GM23338 (cell line): ENCODE results near the gene MAS1L. TPM values are rescaled to one million over a fixed set of nuclear protein-coding genes. Genes with fewer than 3 reads are reported as not detected.

Experiments
- ATAC-seq: fragments of 200-7000 bp; cut with Tn5 transposase; 3 replicates; pipeline ENCODE4 v1.9.1; 2020
- DNase-seq: peaks from one replicate; pipeline ENCODE4 v3.0.0-alpha.2; 2015; ENCODE audit warnings: low spot score
- H2AFZ ChIP-seq: fragments of 200-600 bp; sonication (generic); 2 replicates; pipeline ENCODE4 v1.8.0; 2016; ENCODE audit warnings: antibody characterized with exemption, mild to moderate bottlenecking, moderate library complexity
- H3F3A ChIP-seq: fragments of 200-600 bp; sonication (generic); replicated peaks from 2 replicates; pipeline ENCODE4 v1.8.0; 2017; ENCODE audit warnings: antibody characterized with exemption, mixed run types, low read depth
- H3K27ac ChIP-seq: fragments of 200-600 bp; sonication (generic); 2 replicates; pipeline ENCODE4 v1.6.1; 2016; ENCODE audit warnings: low read depth
- H3K27me3 ChIP-seq: fragments of 200-600 bp; sonication (generic); 2 replicates; pipeline ENCODE4 v1.8.0; 2016; ENCODE audit warnings: mild to moderate bottlenecking, mixed run types, moderate library complexity; ENCODE audit not compliant: insufficient read depth
- H3K36me3 ChIP-seq: fragments of 200-600 bp; sonication (generic); 2 replicates; pipeline ENCODE4 v1.8.0; 2016; ENCODE audit warnings: mild to moderate bottlenecking; ENCODE audit not compliant: insufficient read depth
- H3K4me1 ChIP-seq: fragments of 200-600 bp; sonication (generic); 2 replicates; pipeline ENCODE4 v1.8.0; 2016; ENCODE audit warnings: mild to moderate bottlenecking, moderate library complexity; ENCODE audit not compliant: insufficient read depth
- H3K4me2 ChIP-seq: fragments of 200-600 bp; sonication (generic); 2 replicates; pipeline ENCODE4 v1.7.1; 2017; ENCODE audit warnings: mixed run types
- H3K4me3 ChIP-seq: fragments of 200-600 bp; sonication (generic); 2 replicates; pipeline ENCODE4 v1.6.1; 2016; ENCODE audit warnings: mixed run types
- H3K79me2 ChIP-seq: fragments of 200-600 bp; sonication (generic); replicated peaks from 2 replicates; pipeline ENCODE4 v1.8.0; 2017; ENCODE audit warnings: mild to moderate bottlenecking; ENCODE audit not compliant: insufficient read depth
- H3K9me2 ChIP-seq: fragments of 200-600 bp; sonication (generic); 2 replicates; pipeline ENCODE4 v1.8.0; 2017; ENCODE audit not compliant: insufficient read depth
- H4K20me1 ChIP-seq: fragments of 200-600 bp; sonication (generic); replicated peaks from 2 replicates; pipeline ENCODE4 v1.8.0; 2017; ENCODE audit warnings: mild to moderate bottlenecking; ENCODE audit not compliant: insufficient read depth
- H3K27ac Mint-ChIP-seq: 2 replicates; pipeline ENCODE4 v1.8.0; 2020; ENCODE audit warnings: inconsistent platforms, mild to moderate bottlenecking, moderate library complexity, mixed read lengths
- H3K27me3 Mint-ChIP-seq: 3 replicates; pipeline ENCODE4 v1.8.0; 2022; ENCODE audit warnings: low read depth, mild to moderate bottlenecking, moderate library complexity, mixed read lengths, inconsistent platforms; ENCODE audit not compliant: insufficient read depth, poor library complexity
- H3K36me3 Mint-ChIP-seq: 3 replicates; pipeline ENCODE4 v1.8.0; 2021; ENCODE audit warnings: low read depth, mild to moderate bottlenecking, inconsistent platforms, moderate library complexity, mixed read lengths
- H3K4me1 Mint-ChIP-seq: 3 replicates; pipeline ENCODE4 v1.8.0; 2020; ENCODE audit warnings: mild to moderate bottlenecking, inconsistent platforms, mixed read lengths
- H3K4me3 Mint-ChIP-seq: 3 replicates; pipeline ENCODE4 v1.8.0; 2021; ENCODE audit warnings: moderate library complexity, mild to moderate bottlenecking, inconsistent platforms, mixed read lengths
- H3K9me3 Mint-ChIP-seq: 3 replicates; pipeline ENCODE4 v1.8.0; 2020; ENCODE audit warnings: moderate library complexity, mild to moderate bottlenecking, inconsistent platforms, mixed read lengths
- CREB1 ChIP-seq: fragments of 250-450 bp; sonication (Bioruptor Pico); IDR thresholded peaks from 2 replicates; pipeline ENCODE4 v1.5.0; 2020; ENCODE audit warnings: low read depth, mild to moderate bottlenecking, moderate library complexity
- EZH2phosphoT487 ChIP-seq: fragments of 200-600 bp; sonication (generic); IDR thresholded peaks from one replicate; pipeline ENCODE4 v1.8.1; 2018; ENCODE audit warnings: antibody characterized with exemption; ENCODE audit not compliant: unreplicated experiment
- JUNB ChIP-seq: IDR thresholded peaks from one replicate; pipeline ENCODE4 v1.6.1; 2016; ENCODE audit warnings: antibody characterized with exemption; ENCODE audit not compliant: unreplicated experiment
- NANOG ChIP-seq: IDR thresholded peaks from 2 replicates; pipeline ENCODE4 v1.6.1; 2016; ENCODE audit warnings: antibody characterized with exemption, borderline replicate concordance
- ZNF114 ChIP-seq: fragments of 250-450 bp; sonication (Bioruptor Pico); IDR thresholded peaks from 2 replicates; pipeline ENCODE4 v1.5.0; 2020; ENCODE audit warnings: mild to moderate bottlenecking, moderate library complexity
- ZNF331 ChIP-seq: fragments of 250-450 bp; sonication (Bioruptor Pico); IDR thresholded peaks from 2 replicates; pipeline ENCODE4 v1.5.0; 2020; ENCODE audit warnings: low read depth, mild to moderate bottlenecking, moderate library complexity
- polyA plus RNA-seq: library from polyadenylated mRNA; unstranded; fragments of >200 nt; fragmentation: Nextera tagmentation; extraction: Ambion mirVana; gene quantifications from 2 replicates; pipeline ENCODE4 v1.2.1, GENCODE V29; 2016
- total RNA-seq: library from RNA; depleted of rRNA; stranded (reverse); fragments of >200 nt; shearing (Covaris generic); gene quantifications from 2 replicates; pipeline ENCODE4 v1.2.3, GENCODE V29; 2014
- TF ChIP-seq, protein P1 (sequence below): fragments of 250-450 bp; sonication (Bioruptor Pico); IDR thresholded peaks from 2 replicates; pipeline ENCODE4 v1.5.0; 2020; ENCODE audit warnings: mild to moderate bottlenecking, moderate library complexity
- TF ChIP-seq, protein P2 (sequence below): IDR thresholded peaks from one replicate; pipeline ENCODE4 v1.6.1; 2018; ENCODE audit warnings: antibody characterized with exemption; ENCODE audit not compliant: unreplicated experiment
- TF ChIP-seq, protein P3 (sequence below), 2 experiments: fragments of 200-600 bp in 1 of 2; sonication (generic) in 1 of 2; conservative IDR thresholded peaks; 2 replicates each; pipeline versions ENCODE4 v1.5.1 to v1.6.1; 2016 to 2017; ENCODE audit warnings: antibody characterized with exemption in 2 of 2, low read depth in 2 of 2, mild to moderate bottlenecking in 2 of 2, moderate library complexity in 1 of 2

MAS1L gene
- total and polyA plus RNA-seq, 2 experiments from 2014 or later = not detected

DNA sequence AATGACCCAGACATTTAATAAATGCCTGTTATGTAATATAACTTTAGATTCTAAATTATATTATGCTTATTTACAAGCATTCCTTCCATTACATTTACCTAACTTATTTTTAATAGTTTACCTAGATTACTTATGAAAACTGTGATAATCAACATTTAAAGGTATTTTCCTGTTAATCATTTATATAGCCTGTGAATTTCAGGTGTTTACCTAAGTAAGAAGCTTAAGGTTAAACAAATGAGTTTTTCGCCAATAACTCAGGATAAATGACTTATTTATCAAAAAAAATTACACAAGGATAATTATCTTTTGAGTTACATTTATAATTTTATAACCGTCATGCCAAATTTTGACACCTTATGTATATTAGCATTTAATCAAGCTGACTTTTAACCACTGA lies 36.3 kb upstream of the MAS1L start (continued):
- TF ChIP-seq, protein P1, sequence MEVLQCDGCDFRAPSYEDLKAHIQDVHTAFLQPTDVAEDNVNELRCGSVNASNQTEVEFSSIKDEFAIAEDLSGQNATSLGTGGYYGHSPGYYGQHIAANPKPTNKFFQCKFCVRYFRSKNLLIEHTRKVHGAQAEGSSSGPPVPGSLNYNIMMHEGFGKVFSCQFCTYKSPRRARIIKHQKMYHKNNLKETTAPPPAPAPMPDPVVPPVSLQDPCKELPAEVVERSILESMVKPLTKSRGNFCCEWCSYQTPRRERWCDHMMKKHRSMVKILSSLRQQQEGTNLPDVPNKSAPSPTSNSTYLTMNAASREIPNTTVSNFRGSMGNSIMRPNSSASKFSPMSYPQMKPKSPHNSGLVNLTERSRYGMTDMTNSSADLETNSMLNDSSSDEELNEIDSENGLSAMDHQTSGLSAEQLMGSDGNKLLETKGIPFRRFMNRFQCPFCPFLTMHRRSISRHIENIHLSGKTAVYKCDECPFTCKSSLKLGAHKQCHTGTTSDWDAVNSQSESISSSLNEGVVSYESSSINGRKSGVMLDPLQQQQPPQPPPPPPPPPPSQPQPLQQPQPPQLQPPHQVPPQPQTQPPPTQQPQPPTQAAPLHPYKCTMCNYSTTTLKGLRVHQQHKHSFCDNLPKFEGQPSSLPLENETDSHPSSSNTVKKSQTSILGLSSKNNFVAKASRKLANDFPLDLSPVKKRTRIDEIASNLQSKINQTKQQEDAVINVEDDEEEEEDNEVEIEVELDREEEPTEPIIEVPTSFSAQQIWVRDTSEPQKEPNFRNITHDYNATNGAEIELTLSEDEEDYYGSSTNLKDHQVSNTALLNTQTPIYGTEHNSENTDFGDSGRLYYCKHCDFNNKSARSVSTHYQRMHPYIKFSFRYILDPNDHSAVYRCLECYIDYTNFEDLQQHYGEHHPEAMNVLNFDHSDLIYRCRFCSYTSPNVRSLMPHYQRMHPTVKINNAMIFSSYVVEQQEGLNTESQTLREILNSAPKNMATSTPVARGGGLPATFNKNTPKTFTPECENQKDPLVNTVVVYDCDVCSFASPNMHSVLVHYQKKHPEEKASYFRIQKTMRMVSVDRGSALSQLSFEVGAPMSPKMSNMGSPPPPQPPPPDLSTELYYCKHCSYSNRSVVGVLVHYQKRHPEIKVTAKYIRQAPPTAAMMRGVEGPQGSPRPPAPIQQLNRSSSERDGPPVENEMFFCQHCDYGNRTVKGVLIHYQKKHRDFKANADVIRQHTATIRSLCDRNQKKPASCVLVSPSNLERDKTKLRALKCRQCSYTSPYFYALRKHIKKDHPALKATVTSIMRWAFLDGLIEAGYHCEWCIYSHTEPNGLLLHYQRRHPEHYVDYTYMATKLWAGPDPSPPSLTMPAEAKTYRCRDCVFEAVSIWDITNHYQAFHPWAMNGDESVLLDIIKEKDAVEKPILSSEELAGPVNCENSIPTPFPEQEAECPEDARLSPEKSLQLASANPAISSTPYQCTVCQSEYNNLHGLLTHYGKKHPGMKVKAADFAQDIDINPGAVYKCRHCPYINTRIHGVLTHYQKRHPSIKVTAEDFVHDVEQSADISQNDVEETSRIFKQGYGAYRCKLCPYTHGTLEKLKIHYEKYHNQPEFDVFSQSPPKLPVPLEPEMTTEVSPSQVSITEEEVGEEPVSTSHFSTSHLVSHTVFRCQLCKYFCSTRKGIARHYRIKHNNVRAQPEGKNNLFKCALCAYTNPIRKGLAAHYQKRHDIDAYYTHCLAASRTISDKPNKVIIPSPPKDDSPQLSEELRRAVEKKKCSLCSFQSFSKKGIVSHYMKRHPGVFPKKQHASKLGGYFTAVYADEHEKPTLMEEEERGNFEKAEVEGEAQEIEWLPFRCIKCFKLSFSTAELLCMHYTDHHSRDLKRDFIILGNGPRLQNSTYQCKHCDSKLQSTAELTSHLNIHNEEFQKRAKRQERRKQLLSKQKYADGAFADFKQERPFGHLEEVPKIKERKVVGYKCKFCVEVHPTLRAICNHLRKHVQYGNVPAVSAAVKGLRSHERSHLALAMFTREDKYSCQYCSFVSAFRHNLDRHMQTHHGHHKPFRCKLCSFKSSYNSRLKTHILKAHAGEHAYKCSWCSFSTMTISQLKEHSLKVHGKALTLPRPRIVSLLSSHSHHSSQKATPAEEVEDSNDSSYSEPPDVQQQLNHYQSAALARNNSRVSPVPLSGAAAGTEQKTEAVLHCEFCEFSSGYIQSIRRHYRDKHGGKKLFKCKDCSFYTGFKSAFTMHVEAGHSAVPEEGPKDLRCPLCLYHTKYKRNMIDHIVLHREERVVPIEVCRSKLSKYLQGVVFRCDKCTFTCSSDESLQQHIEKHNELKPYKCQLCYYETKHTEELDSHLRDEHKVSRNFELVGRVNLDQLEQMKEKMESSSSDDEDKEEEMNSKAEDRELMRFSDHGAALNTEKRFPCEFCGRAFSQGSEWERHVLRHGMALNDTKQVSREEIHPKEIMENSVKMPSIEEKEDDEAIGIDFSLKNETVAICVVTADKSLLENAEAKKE = no peak

DNA sequence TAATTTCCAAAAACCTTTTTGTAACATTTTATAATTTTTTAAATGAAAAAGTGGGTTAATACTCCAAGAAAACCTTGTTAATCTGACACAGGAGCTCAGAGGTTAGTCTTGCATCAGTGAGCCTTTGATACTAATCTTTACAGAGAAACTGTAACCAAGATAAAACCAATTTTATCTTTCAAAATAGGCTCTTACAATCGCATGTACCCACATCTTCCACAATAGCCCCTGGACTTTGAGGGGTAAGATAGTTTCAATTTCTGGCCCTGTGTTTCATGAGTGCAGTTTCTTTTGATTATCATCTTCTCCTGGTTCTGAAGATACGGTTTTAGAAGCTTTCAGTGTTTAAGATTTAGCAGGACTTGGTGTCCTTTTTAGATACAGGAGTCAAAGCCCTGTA lies 34.5 kb upstream of the MAS1L start:
- no peak overlapping the region for H3K27ac ChIP-seq
- Mint-ChIP-seq H3K9me3 (peaks cover 33% of the 10 kb centered on the region), H3K27ac (no peak overlapping the region), H3K4me1 (peaks cover 18% of the 10 kb centered on the region), H3K4me3 (no peak overlapping the region), H3K36me3 (peaks cover 29% of the 10 kb centered on the region), H3K27me3 (peaks cover 8% of the 10 kb centered on the region)
- no peak overlapping the region for H2AFZ ChIP-seq
- H3K9me2 ChIP-seq = 0 out of 2 replicates have a peak, but pooled peaks cover 1% of the 10 kb centered on the region
- H3K36me3 ChIP-seq = peaks cover 7% of the 10 kb centered on the region
- no peaks in the 10 kb centered on the region for H3K27me3 ChIP-seq
- H3F3A ChIP-seq = no peaks in the 10 kb centered on the region
- DNase-seq = no peak
- no peak for ATAC-seq
- no peak overlapping the region for H3K4me3 ChIP-seq
- no peaks in the 10 kb centered on the region for H3K79me2 ChIP-seq
- no peak overlapping the region for H3K4me2 ChIP-seq
- H3K4me1 ChIP-seq = 0 out of 2 replicates have a peak, but pooled peaks cover 4% of the 10 kb centered on the region
- H4K20me1 ChIP-seq = no peaks in the 10 kb centered on the region
- TF ChIP-seq ZNF114 (CRISPR knock-in tag) (no peak), EZH2phosphoT487 (no peak), ZNF331 (no peak), JUNB (no peak), NANOG (no peak), CREB1 (CRISPR knock-in tag) (no peak)
- TF ChIP-seq, protein P2, sequence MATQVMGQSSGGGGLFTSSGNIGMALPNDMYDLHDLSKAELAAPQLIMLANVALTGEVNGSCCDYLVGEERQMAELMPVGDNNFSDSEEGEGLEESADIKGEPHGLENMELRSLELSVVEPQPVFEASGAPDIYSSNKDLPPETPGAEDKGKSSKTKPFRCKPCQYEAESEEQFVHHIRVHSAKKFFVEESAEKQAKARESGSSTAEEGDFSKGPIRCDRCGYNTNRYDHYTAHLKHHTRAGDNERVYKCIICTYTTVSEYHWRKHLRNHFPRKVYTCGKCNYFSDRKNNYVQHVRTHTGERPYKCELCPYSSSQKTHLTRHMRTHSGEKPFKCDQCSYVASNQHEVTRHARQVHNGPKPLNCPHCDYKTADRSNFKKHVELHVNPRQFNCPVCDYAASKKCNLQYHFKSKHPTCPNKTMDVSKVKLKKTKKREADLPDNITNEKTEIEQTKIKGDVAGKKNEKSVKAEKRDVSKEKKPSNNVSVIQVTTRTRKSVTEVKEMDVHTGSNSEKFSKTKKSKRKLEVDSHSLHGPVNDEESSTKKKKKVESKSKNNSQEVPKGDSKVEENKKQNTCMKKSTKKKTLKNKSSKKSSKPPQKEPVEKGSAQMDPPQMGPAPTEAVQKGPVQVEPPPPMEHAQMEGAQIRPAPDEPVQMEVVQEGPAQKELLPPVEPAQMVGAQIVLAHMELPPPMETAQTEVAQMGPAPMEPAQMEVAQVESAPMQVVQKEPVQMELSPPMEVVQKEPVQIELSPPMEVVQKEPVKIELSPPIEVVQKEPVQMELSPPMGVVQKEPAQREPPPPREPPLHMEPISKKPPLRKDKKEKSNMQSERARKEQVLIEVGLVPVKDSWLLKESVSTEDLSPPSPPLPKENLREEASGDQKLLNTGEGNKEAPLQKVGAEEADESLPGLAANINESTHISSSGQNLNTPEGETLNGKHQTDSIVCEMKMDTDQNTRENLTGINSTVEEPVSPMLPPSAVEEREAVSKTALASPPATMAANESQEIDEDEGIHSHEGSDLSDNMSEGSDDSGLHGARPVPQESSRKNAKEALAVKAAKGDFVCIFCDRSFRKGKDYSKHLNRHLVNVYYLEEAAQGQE = no peak
- TF ChIP-seq, protein P3, sequence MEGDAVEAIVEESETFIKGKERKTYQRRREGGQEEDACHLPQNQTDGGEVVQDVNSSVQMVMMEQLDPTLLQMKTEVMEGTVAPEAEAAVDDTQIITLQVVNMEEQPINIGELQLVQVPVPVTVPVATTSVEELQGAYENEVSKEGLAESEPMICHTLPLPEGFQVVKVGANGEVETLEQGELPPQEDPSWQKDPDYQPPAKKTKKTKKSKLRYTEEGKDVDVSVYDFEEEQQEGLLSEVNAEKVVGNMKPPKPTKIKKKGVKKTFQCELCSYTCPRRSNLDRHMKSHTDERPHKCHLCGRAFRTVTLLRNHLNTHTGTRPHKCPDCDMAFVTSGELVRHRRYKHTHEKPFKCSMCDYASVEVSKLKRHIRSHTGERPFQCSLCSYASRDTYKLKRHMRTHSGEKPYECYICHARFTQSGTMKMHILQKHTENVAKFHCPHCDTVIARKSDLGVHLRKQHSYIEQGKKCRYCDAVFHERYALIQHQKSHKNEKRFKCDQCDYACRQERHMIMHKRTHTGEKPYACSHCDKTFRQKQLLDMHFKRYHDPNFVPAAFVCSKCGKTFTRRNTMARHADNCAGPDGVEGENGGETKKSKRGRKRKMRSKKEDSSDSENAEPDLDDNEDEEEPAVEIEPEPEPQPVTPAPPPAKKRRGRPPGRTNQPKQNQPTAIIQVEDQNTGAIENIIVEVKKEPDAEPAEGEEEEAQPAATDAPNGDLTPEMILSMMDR (conservative IDR thresholded peaks at IDR 0.05; ENCODE audit: low read depth in 2 of 2) = no peak
